ENCODE results near the gene ARHGEF12. TPM values are rescaled to one million over a fixed set of nuclear protein-coding genes. Genes with fewer than 3 reads are reported as not detected.

The ARHGEF12 gene
- total RNA-seq, 2 donors from 2014 or later: 113 to 132 TPM

GRCh38 chr11:120333801-120334200 is 2.4 kb upstream of the ARHGEF12 start:
- Histone ChIP-seq H3K36me3 (peaks cover 7% of the 10 kb centered on the region), H3K4me3 (no peak overlapping the region), H3K9me3 (no peaks in the 10 kb centered on the region), H3K27me3 (replicated peaks; ENCODE audit: insufficient read depth) (no peaks in the 10 kb centered on the region), H3K4me1 (ENCODE audit: control insufficient read depth in 1 of 2, low read depth in 2 of 2) (peaks cover 32 to 50% of the 10 kb centered on the region in 2 donors), H3K27ac (peak overlapping the region; percentile 73 to 81)
- TF ChIP-seq, protein P1, sequence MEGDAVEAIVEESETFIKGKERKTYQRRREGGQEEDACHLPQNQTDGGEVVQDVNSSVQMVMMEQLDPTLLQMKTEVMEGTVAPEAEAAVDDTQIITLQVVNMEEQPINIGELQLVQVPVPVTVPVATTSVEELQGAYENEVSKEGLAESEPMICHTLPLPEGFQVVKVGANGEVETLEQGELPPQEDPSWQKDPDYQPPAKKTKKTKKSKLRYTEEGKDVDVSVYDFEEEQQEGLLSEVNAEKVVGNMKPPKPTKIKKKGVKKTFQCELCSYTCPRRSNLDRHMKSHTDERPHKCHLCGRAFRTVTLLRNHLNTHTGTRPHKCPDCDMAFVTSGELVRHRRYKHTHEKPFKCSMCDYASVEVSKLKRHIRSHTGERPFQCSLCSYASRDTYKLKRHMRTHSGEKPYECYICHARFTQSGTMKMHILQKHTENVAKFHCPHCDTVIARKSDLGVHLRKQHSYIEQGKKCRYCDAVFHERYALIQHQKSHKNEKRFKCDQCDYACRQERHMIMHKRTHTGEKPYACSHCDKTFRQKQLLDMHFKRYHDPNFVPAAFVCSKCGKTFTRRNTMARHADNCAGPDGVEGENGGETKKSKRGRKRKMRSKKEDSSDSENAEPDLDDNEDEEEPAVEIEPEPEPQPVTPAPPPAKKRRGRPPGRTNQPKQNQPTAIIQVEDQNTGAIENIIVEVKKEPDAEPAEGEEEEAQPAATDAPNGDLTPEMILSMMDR (IDR thresholded peaks at IDR 0.05): no peak
- ATAC-seq (ENCODE audit: insufficient number of reproducible peaks, low FRiP score, low read depth) (no peak), DNase-seq (ENCODE audit: low spot score) (no peak)

GRCh38 chr11:120334332-120334731 is 1.9 kb upstream of the ARHGEF12 start:
- TF ChIP-seq, protein P1 (IDR thresholded peaks at IDR 0.05): no peak
- ATAC-seq (ENCODE audit: insufficient number of reproducible peaks, low FRiP score, low read depth) (no peak), DNase-seq (ENCODE audit: low spot score) (no peak)
- peaks cover 36 to 53% of the 10 kb centered on the region in 2 donors for H3K4me1 ChIP-seq (ENCODE audit: control insufficient read depth in 1 of 2, low read depth in 2 of 2)
- H3K9me3 ChIP-seq: no peaks in the 10 kb centered on the region
- peak overlapping the region; percentile 73 to 81 for H3K27ac ChIP-seq
- no peaks in the 10 kb centered on the region for H3K27me3 ChIP-seq (replicated peaks; ENCODE audit: insufficient read depth)
- peaks cover 7% of the 10 kb centered on the region for H3K36me3 ChIP-seq
- H3K4me3 ChIP-seq: no peak overlapping the region

GRCh38 chr11:120334894-120335462 is 1.2 kb upstream of the ARHGEF12 start:
- TF ChIP-seq, protein P1 (IDR thresholded peaks at IDR 0.05): peak; percentile 71
- H3K4me1 ChIP-seq (ENCODE audit: control insufficient read depth in 1 of 2, low read depth in 2 of 2): peaks cover 36 to 57% of the 10 kb centered on the region in 2 donors
- ATAC-seq (ENCODE audit: insufficient number of reproducible peaks, low FRiP score, low read depth): peak; percentile 53

DNA sequence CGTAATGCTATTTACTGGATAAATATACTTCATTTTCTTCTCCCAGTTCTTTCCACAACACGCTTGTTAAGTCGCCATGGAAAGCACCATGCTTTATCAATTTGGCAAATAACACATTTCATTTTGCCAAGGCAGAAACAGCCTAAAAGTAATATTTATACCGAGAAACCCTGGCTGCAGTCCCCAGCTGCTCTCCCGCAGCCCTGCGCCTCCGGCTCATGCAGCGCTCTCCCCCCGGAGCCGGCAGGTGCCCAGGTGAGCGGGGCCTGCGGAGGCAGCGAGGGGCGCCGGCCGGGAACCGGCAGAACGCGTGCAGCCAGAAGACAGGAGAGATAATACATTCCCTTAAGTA is 681 bp upstream of the ARHGEF12 start:
- peaks cover 36 to 62% of the 10 kb centered on the region in 2 donors for H3K4me1 ChIP-seq (ENCODE audit: control insufficient read depth in 1 of 2, low read depth in 2 of 2)
- DNase-seq (ENCODE audit: low spot score) (no peak), ATAC-seq (ENCODE audit: insufficient number of reproducible peaks, low FRiP score, low read depth) (no peak)
- H3K27ac ChIP-seq: peak overlapping the region; percentile 95 to 99
- no peaks in the 10 kb centered on the region for H3K36me3 ChIP-seq
- no peaks in the 10 kb centered on the region for H3K27me3 ChIP-seq (replicated peaks; ENCODE audit: insufficient read depth)
- TF ChIP-seq, protein P1 (IDR thresholded peaks at IDR 0.05): no peak
- H3K9me3 ChIP-seq: no peaks in the 10 kb centered on the region
- H3K4me3 ChIP-seq: peak overlapping the region; percentile 86

More at GRCh38 chr11:120334894-120335462, 1.2 kb upstream of the ARHGEF12 start:
- H3K36me3 ChIP-seq: peaks cover 5% of the 10 kb centered on the region
- peak overlapping the region; percentile 95 to 99 for H3K27ac ChIP-seq
- no peaks in the 10 kb centered on the region for H3K9me3 ChIP-seq
- DNase-seq (ENCODE audit: low spot score): peak; percentile 46
- peak overlapping the region; percentile 86 for H3K4me3 ChIP-seq
- H3K27me3 ChIP-seq (replicated peaks; ENCODE audit: insufficient read depth): no peaks in the 10 kb centered on the region

DNA sequence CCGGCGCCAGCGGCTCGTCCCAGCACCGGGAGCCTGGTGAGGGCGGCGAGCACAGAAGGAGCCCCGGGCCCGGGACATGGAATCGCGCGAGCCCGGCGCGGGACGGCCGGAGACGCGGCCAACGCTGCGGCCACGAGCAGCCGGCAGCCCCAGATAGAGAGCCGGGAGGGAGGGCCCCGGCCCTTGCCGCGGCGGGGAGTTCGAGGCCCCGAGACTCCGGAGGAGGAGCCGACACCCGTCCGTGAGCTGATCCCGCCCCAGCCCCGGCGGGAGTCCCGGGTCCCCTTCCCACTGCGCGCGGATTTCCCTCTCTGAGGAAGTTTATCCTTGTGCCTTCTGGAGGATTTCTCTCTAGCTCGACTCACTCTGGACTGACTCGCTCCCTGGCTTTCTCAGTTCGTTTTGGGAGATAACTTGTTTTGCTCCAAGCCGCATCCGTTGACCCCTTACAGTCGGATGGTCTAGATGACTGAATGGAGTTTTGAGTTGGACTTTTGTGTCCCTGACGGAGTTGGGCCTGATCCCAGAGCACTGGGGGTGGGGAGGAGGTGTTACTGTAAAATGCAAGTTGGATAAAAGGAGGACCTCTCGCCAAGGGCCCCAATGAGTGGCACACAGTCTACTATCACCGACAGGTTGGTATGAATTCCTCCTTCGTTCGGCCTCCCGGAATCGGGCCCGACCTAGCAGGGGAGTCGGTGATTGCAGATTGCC is 585 bp downstream of the ARHGEF12 start:
- Histone ChIP-seq H3K4me3 (peak overlapping the region; percentile 86), H3K36me3 (no peaks in the 10 kb centered on the region), H3K9me3 (no peaks in the 10 kb centered on the region), H3K27ac (peak overlapping the region; percentile 95 to 99), H3K4me1 (ENCODE audit: control insufficient read depth in 1 of 2, low read depth in 2 of 2) (peaks cover 26 to 62% of the 10 kb centered on the region in 2 donors), H3K27me3 (replicated peaks; ENCODE audit: insufficient read depth) (no peaks in the 10 kb centered on the region)
- DNase-seq (ENCODE audit: low spot score) (peak; percentile 12), ATAC-seq (ENCODE audit: insufficient number of reproducible peaks, low FRiP score, low read depth) (peak; percentile 2)
- TF ChIP-seq, protein P1 (IDR thresholded peaks at IDR 0.05): no peak
